ENCODE data around the gene DHRS1. TPM values are rescaled to one million over a fixed set of nuclear protein-coding genes. Genes with fewer than 3 reads are reported as not detected.

Gene DHRS1
- total RNA-seq, 4 donors from 2014 or later = 13.9 to 22.4 (median 19.2) TPM

GRCh38 chr14:24258548-24259265 is 40.9 kb downstream of the DHRS1 start:
- no peak overlapping the region for H3K27ac ChIP-seq (replicated peaks in 1 of 4)

GRCh38 chr14:24258119-24258518 is 41.5 kb downstream of the DHRS1 start:
- no peak for DNase-seq (ENCODE audit: extremely low spot score)
- H3K4me1 ChIP-seq = peaks cover 0 to 9% (median 2%) of the 10 kb centered on the region in 4 donors
- intact Hi-C loops (cut with DNase I) = no loop called here
- H3K4me3 ChIP-seq = no peak overlapping the region
- TF ChIP-seq POLR2A (IDR thresholded peaks at IDR 0.05; ENCODE audit: low read depth) = no peak
- no peak for TF ChIP-seq EP300 (IDR thresholded peaks at IDR 0.05)
- no peak for TF ChIP-seq CTCF (IDR thresholded peaks at IDR 0.05)
- no peak for TF ChIP-seq POLR2AphosphoS5 (IDR thresholded peaks at IDR 0.05)
- H3K9me3 ChIP-seq = no peaks in the 10 kb centered on the region
- no peak overlapping the region for H3K27ac ChIP-seq (replicated peaks in 1 of 4)
- peaks cover 0 to 21% (median 0%) of the 10 kb centered on the region in 4 donors for H3K36me3 ChIP-seq
- WGBS = 85% methylated on average over 9 of the region's 9 CpGs
- H3K27me3 ChIP-seq = no peaks in the 10 kb centered on the region

More at GRCh38 chr14:24258548-24259265, 40.9 kb downstream of the DHRS1 start:
- TF ChIP-seq CTCF (IDR thresholded peaks at IDR 0.05) (no peak), POLR2AphosphoS5 (IDR thresholded peaks at IDR 0.05) (no peak), POLR2A (IDR thresholded peaks at IDR 0.05; ENCODE audit: low read depth) (no peak), EP300 (IDR thresholded peaks at IDR 0.05) (no peak)
- H3K36me3 ChIP-seq = peaks cover 0 to 18% (median 0%) of the 10 kb centered on the region in 4 donors
- no peaks in the 10 kb centered on the region for H3K27me3 ChIP-seq
- no peaks in the 10 kb centered on the region for H3K9me3 ChIP-seq
- no peak overlapping the region for H3K4me3 ChIP-seq
- intact Hi-C loops (cut with DNase I) = no loop called here
- no peak for DNase-seq (ENCODE audit: extremely low spot score)
- peaks cover 0 to 9% (median 2%) of the 10 kb centered on the region in 4 donors for H3K4me1 ChIP-seq
- 90% methylated on average over 15 of the region's 18 CpGs for WGBS

GRCh38 chr14:24256960-24257359 is 42.6 kb downstream of the DHRS1 start:
- Histone ChIP-seq H3K4me1 (peaks cover 0 to 9% (median 2%) of the 10 kb centered on the region in 4 donors), H3K4me3 (no peak overlapping the region), H3K9me3 (no peaks in the 10 kb centered on the region), H3K36me3 (peaks cover 0 to 26% (median 0%) of the 10 kb centered on the region in 4 donors), H3K27me3 (no peaks in the 10 kb centered on the region), H3K27ac (replicated peaks in 1 of 4) (no peak overlapping the region)
- DNase-seq (ENCODE audit: extremely low spot score) = no peak
- no peak for TF ChIP-seq EP300 (IDR thresholded peaks at IDR 0.05)
- no peak for TF ChIP-seq POLR2A (IDR thresholded peaks at IDR 0.05; ENCODE audit: low read depth)
- TF ChIP-seq POLR2AphosphoS5 (IDR thresholded peaks at IDR 0.05) = no peak
- WGBS = 76% methylated on average over 4 of the region's 4 CpGs
- intact Hi-C loops (cut with DNase I) = no loop called here

GRCh38 chr14:24255931-24256711 is 43.5 kb downstream of the DHRS1 start:
- 87% methylated on average over 9 of the region's 12 CpGs for WGBS
- Histone ChIP-seq H3K27me3 (no peaks in the 10 kb centered on the region), H3K4me3 (no peak overlapping the region), H3K4me1 (peaks cover 0 to 9% (median 2%) of the 10 kb centered on the region in 4 donors), H3K27ac (replicated peaks in 1 of 4) (no peak overlapping the region), H3K9me3 (no peaks in the 10 kb centered on the region), H3K36me3 (peaks cover 0 to 26% (median 0%) of the 10 kb centered on the region in 4 donors)
- no peak for DNase-seq (ENCODE audit: extremely low spot score)
- intact Hi-C loops (cut with DNase I) = no loop called here
- TF ChIP-seq EP300 (IDR thresholded peaks at IDR 0.05) (no peak), POLR2A (IDR thresholded peaks at IDR 0.05; ENCODE audit: low read depth) (no peak), CTCF (IDR thresholded peaks at IDR 0.05) (no peak), POLR2AphosphoS5 (IDR thresholded peaks at IDR 0.05) (no peak)

GRCh38 chr14:24255438-24255837 is 44.1 kb downstream of the DHRS1 start:
- Histone ChIP-seq H3K36me3 (peaks cover 0 to 26% (median 0%) of the 10 kb centered on the region in 4 donors), H3K27me3 (no peaks in the 10 kb centered on the region), H3K4me1 (peaks cover 0 to 9% (median 2%) of the 10 kb centered on the region in 4 donors), H3K9me3 (no peaks in the 10 kb centered on the region), H3K4me3 (no peak overlapping the region), H3K27ac (replicated peaks in 1 of 4) (no peak overlapping the region)
- no peak for DNase-seq (ENCODE audit: extremely low spot score)
- intact Hi-C loops (cut with DNase I) = no loop called here
- 89% methylated on average over 8 of the region's 8 CpGs for WGBS
- TF ChIP-seq POLR2A (IDR thresholded peaks at IDR 0.05; ENCODE audit: low read depth) = no peak
- TF ChIP-seq EP300 (IDR thresholded peaks at IDR 0.05) = no peak
- no peak for TF ChIP-seq CTCF (IDR thresholded peaks at IDR 0.05)
- TF ChIP-seq POLR2AphosphoS5 (IDR thresholded peaks at IDR 0.05) = no peak
